ENCODE measurements around the gene LST1. TPM values are rescaled to one million over a fixed set of nuclear protein-coding genes. Genes with fewer than 3 reads are reported as not detected.

The LST1 gene
- total RNA-seq, 3 donors from 2014 or later (not counting 1 experiment from before 2014, with no cell fraction given): 25.4 to 120 (median 50.5) TPM

DNA sequence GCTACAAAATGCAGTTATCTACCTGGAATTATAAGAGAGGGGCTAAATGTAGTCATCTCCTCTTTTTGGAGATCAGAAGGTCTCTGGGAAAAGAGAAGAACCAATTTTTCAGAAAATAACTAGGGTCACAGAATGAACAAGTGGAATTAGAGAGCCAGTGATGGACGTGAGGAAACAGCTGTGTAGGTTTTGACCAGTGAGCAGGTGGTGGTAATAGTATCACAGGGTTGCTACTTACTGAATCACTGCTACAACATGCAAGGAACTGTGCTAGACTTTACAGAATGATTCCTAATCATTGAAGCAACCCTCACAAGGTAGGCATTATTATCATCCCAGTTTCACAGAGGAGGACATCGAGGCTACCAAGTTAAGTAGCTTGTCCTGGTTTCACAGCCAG, 41.4 kb upstream of the LST1 start:
- H3K4me1 Mint-ChIP-seq: peaks cover 51 to 58% of the 10 kb centered on the region in 2 donors
- H3K27me3 ChIP-seq (ENCODE audit: control insufficient read depth, insufficient read depth, low read length): no peaks in the 10 kb centered on the region
- WGBS (ENCODE audit: insufficient coverage): 85% methylated on average over 2 of the region's 2 CpGs

GRCh38 chr6:31545291-31545690, 40.8 kb upstream of the LST1 start:
- Mint-ChIP-seq H3K9me3 (no peaks in the 10 kb centered on the region), H3K36me3 (peaks cover 7% of the 10 kb centered on the region), H3K4me1 (peaks cover 45 to 52% of the 10 kb centered on the region in 2 donors), H3K27me3 (ENCODE audit: low read depth in 2 of 2) (no peaks in the 10 kb centered on the region), H3K4me3 (peak overlapping the region; percentile 41), H3K27ac (peak overlapping the region in 1 of 2 donors; percentile 21)
- 95% methylated on average over 7 of the region's 7 CpGs for WGBS (ENCODE audit: insufficient coverage)
- H3K4me3 ChIP-seq (ENCODE audit: low read length): no peak overlapping the region
- H3K27ac ChIP-seq (ENCODE audit: low read length): no peak overlapping the region
- TF ChIP-seq CTCF (IDR thresholded peaks at IDR 0.05): no peak
- DNase-seq (no peak), ATAC-seq (no peak)
- intact Hi-C loops (cut with micrococcal nuclease): loop anchor here (10.0 kb wide), 1 partner anchor 190 kb away; the partner anchor contains the start of gene CLIC1
- H3K4me1 ChIP-seq (ENCODE audit: control insufficient read depth, insufficient read depth, low read length): peaks cover 34% of the 10 kb centered on the region
- H3K27me3 ChIP-seq (ENCODE audit: control insufficient read depth, insufficient read depth, low read length): no peaks in the 10 kb centered on the region
- no peaks in the 10 kb centered on the region for H3K9me3 ChIP-seq (ENCODE audit: control insufficient read depth, insufficient read depth, low read length)
- peaks cover under 1% of the 10 kb centered on the region for H3K36me3 ChIP-seq (ENCODE audit: control insufficient read depth, insufficient read depth, low read length)

More for the DNA sequence above, 41.4 kb upstream of the LST1 start:
- H3K27ac Mint-ChIP-seq: peak overlapping the region in 1 of 2 donors; percentile 21
- intact Hi-C loops (cut with micrococcal nuclease): loop anchor here (5.0 to 10.0 kb wide), 3 partner anchors 123 to 288 kb away; partner anchors contain the start of genes CLIC1, CSNK2B and LY6G5B
- H3K4me1 ChIP-seq (ENCODE audit: control insufficient read depth, insufficient read depth, low read length): peaks cover 40% of the 10 kb centered on the region
- no peak overlapping the region for H3K4me3 ChIP-seq (ENCODE audit: low read length)
- H3K4me3 Mint-ChIP-seq: peak overlapping the region; percentile 22
- H3K36me3 ChIP-seq (ENCODE audit: control insufficient read depth, insufficient read depth, low read length): peaks cover 7% of the 10 kb centered on the region
- H3K9me3 ChIP-seq (ENCODE audit: control insufficient read depth, insufficient read depth, low read length): no peaks in the 10 kb centered on the region
- H3K27me3 Mint-ChIP-seq (ENCODE audit: low read depth in 2 of 2): no peaks in the 10 kb centered on the region
- no peaks in the 10 kb centered on the region for H3K9me3 Mint-ChIP-seq
- H3K36me3 Mint-ChIP-seq: peaks cover 13% of the 10 kb centered on the region
- H3K27ac ChIP-seq (ENCODE audit: low read length): no peak overlapping the region
- ATAC-seq: no peak
- DNase-seq: no peak
- no peak for TF ChIP-seq CTCF (IDR thresholded peaks at IDR 0.05)

GRCh38 chr6:31546339-31546957, 39.6 kb upstream of the LST1 start, which contains the start of gene ATP6V1G2:
Gene ATP6V1G2, minus strand, starts transcription at chr6:31546608. Its CDS starts 49 bp downstream, at chr6:31546559.
- Mint-ChIP-seq H3K27me3 (ENCODE audit: low read depth in 2 of 2) (no peaks in the 10 kb centered on the region), H3K27ac (peak within 1 kb of the TSS; percentile 90 to 97), H3K4me1 (peaks cover 38 to 46% of the 10 kb centered on the region in 2 donors), H3K9me3 (no peaks in the 10 kb centered on the region), H3K4me3 (peak within 1 kb of the TSS; percentile 95), H3K36me3 (peaks cover 2% of the 10 kb centered on the region)
- no peaks in the 10 kb centered on the region for H3K27me3 ChIP-seq (ENCODE audit: control insufficient read depth, insufficient read depth, low read length)
- peaks cover 36% of the 10 kb centered on the region for H3K4me1 ChIP-seq (ENCODE audit: control insufficient read depth, insufficient read depth, low read length)
- intact Hi-C loops (cut with micrococcal nuclease): loop anchor here (1.0 to 10.0 kb wide), 3 partner anchors 52 to 188 kb away; partner anchors contain the start of genes BAG6 and CLIC1
- H3K27ac ChIP-seq (ENCODE audit: low read length): peak within 1 kb of the TSS; percentile 87
- peak within 1 kb of the TSS; percentile 38 for H3K4me3 ChIP-seq (ENCODE audit: low read length)
- DNase-seq (peak; percentile 80 to 89), ATAC-seq (peak; percentile 50 to 67 (median 56))
- WGBS (ENCODE audit: insufficient coverage): 16% methylated on average over 11 of the region's 11 CpGs
- H3K36me3 ChIP-seq (ENCODE audit: control insufficient read depth, insufficient read depth, low read length): no peaks in the 10 kb centered on the region
- TF ChIP-seq CTCF (IDR thresholded peaks at IDR 0.05): peak; percentile 95
- H3K9me3 ChIP-seq (ENCODE audit: control insufficient read depth, insufficient read depth, low read length): no peaks in the 10 kb centered on the region

All from natural killer cell (primary cell).